ENCODE measurements around the gene TUBB4A. TPM values are rescaled to one million over a fixed set of nuclear protein-coding genes. Genes with fewer than 3 reads are reported as not detected.
"Not testable (repeated sequence)": the region's sequence is repeated elsewhere in the genome, so short reads cannot be mapped to it uniquely, and the experiment has no call there.

Gene TUBB4A
- 1 to 10 TPM; 1.1 to 1.7 TPM for total RNA-seq
- long read RNA-seq = 0 reads

GRCh38 chr19:6501740-6502648, at the start of gene TUBB4A:
Gene TUBB4A, minus strand, starts transcription at chr19:6502309. Its CDS starts 97 bp downstream, at chr19:6502212.
- ATAC-seq (peak; percentile 14), DNase-seq (no peak)
- intact Hi-C loops (cut with DNase I, micrococcal nuclease) = no loop called here

GRCh38 chr19:6551091-6551490, 49.0 kb upstream of the TUBB4A start:
- intact Hi-C loops (cut with DNase I, micrococcal nuclease) = no loop called here
- ATAC-seq = no peak
- DNase-seq = no peak

DNA sequence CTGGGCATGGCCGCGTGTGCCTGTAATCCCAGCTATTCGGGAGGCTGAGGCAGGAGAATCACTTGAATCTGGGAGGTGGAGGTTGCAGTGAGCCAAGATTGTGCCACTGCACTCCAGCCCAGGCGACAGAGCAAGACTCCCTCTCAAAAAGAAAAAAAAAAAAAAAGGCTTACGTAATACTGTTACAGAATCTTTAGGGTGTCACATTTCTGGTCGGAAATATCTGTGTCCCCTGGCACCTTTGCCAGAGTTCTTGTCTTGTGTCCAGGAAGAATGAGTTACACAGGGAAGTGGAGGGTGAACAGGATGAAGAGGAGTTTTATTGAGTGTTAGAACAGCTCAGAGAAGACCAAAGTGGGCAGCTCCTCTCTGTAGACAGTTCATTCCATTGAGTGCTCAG, 48.6 kb upstream of the TUBB4A start:
- ATAC-seq; DNase-seq; intact Hi-C loops (cut with DNase I, micrococcal nuclease): not testable (repeated sequence)

DNA sequence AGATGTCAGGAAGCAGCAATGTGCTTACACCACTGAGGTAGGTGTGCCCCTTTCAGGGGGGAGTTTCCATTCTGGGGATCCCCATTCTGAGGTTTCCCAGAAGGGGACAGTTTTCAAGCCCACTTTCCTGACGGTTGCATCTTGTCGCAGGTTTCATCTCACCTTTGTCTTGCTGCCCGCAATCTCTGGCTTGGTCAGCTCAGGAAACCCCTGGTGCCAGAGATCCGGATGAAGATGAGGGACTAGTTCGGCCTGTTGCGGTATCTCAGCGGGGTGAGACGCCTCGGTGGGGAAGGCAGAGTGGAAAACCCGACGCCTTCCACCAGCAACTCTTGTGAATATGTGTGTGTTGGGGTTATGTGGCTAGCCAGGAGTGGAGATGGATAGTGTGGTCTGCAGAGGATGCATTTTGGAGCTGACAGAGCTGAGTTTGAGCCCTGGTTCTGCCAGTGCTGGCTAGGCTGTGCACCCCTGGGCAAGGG, 41.8 kb upstream of the TUBB4A start:
- DNase-seq = no peak
- ATAC-seq = no peak
- intact Hi-C loops (cut with DNase I, micrococcal nuclease) = no loop called here

GRCh38 chr19:6540918-6541689, 39.0 kb upstream of the TUBB4A start:
- intact Hi-C loops (cut with DNase I, micrococcal nuclease) = no loop called here
- DNase-seq (no peak), ATAC-seq (peak; percentile 87)

DNA sequence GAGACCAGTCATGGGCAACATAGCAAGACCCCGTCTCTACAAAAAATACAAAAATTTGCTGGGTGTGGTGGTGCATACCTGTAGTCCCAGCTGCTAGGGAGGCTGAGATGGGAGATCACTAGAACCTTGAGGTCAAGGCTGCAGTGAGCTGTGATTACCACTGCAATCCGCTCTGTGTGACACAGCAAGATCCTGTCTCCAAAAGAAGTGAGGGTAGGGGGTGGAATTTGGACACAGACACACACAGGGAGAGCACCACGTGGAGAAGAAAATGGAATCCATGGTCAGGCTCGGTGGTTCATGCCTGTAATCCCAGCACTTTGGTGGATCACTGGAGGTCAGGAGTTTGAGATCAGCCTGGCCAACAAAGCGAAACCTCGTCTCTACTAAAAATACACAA, 37.4 kb upstream of the TUBB4A start:
- intact Hi-C loops (cut with DNase I, micrococcal nuclease) = no loop called here
- no peak for DNase-seq
- ATAC-seq = no peak

DNA sequence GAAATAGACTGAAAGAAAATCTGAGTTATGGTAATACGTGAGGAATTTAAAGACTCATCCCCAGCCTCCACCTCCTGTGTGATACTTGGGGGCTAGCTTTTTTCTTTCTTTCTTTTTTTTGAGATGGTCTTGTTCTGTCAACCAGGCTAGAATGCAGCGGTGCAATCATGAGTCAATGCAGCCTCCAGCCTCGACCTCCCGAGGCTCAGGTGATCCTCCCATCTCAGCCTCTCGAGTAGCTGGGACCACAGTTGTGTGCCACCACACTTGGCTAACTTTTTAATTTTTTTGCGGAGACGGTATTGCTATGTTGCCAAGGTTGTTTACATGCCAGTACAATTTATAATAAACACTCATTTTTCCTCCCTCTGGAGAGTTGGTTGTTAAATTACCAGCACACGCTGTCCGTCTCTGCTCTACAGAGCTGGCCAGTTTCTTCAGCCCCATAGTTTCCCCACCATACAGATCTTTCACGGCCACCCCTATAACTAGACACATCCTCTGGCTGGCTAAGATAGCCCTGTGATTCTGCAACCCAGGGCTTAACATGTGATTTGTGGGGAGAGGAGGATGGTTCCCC, 33.5 kb upstream of the TUBB4A start:
- intact Hi-C loops (cut with DNase I, micrococcal nuclease) = no loop called here
- ATAC-seq (no peak), DNase-seq (no peak)

DNA sequence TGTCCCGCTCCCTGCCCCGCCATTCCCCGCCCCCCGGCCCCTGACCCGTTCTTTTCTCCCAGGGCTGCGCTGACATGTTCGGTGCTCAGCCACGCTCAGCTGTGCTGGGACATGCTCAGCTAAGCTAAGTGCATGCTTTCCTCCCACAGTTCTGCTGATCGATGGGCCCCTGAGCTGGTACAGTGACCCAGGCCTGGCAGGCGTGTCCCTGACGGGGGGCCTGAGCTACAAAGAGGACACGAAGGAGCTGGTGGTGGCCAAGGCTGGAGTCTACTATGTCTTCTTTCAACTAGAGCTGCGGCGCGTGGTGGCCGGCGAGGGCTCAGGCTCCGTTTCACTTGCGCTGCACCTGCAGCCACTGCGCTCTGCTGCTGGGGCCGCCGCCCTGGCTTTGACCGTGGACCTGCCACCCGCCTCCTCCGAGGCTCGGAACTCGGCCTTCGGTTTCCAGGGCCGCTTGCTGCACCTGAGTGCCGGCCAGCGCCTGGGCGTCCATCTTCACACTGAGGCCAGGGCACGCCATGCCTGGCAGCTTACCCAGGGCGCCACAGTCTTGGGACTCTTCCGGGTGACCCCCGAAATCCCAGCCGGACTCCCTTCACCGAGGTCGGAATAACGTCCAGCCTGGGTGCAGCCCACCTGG, 32.5 kb upstream of the TUBB4A start:
- no peak for DNase-seq
- intact Hi-C loops (cut with DNase I, micrococcal nuclease) = no loop called here
- ATAC-seq = no peak

DNA sequence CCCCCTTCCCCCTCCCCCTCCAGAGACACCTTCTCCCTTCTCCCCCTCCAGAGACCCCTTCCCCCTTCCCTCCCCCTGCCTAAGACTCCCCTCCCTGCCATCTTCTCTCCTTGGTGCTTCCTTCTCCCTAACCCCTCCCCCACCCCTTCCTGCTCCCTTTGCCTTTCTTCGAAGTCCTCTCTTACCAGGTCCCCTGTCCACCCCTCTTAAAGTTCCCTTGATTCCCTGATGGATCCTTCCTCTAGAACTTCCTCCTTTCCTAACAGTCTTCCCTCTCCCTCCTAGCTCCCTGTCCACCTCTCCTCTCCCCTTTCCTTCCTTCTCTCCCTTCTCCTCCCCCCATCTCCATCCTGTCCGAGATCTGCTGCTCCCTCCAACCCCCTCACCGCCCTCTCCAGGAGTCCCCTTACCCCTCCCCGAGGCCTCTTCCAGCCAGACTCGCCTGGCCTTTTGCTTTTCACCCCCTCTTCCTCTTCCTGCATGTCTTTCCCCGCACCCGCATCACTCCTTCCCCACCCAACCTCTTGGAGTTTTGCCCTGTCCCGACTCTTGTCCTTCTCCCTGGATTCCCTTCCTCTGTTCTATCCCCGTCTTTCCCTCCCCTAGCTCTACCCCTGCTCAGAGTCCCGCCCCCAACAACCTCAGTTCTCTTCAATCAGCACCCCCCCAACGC, 31.8 kb upstream of the TUBB4A start:
- intact Hi-C loops (cut with DNase I, micrococcal nuclease) = no loop called here
- DNase-seq = no peak
- no peak for ATAC-seq

DNA sequence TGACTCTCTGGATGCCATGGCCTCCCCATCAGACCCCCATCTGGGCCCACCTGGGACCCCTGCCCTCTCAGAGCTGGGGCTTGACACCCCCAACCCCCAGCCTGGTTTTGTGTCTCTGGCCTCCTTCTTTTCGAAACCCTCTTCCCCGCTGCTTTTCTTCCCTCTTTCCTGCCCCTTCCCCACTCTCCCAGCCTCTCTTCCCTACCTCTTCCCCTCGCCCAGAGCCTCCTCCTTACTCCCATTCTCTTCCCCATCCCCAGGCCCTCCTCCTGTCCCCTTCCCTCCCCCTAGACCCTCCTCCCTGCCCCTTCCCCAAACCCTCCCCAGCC, 30.9 kb upstream of the TUBB4A start:
- ATAC-seq = no peak
- DNase-seq = no peak
- intact Hi-C loops (cut with DNase I, micrococcal nuclease) = no loop called here

DNA sequence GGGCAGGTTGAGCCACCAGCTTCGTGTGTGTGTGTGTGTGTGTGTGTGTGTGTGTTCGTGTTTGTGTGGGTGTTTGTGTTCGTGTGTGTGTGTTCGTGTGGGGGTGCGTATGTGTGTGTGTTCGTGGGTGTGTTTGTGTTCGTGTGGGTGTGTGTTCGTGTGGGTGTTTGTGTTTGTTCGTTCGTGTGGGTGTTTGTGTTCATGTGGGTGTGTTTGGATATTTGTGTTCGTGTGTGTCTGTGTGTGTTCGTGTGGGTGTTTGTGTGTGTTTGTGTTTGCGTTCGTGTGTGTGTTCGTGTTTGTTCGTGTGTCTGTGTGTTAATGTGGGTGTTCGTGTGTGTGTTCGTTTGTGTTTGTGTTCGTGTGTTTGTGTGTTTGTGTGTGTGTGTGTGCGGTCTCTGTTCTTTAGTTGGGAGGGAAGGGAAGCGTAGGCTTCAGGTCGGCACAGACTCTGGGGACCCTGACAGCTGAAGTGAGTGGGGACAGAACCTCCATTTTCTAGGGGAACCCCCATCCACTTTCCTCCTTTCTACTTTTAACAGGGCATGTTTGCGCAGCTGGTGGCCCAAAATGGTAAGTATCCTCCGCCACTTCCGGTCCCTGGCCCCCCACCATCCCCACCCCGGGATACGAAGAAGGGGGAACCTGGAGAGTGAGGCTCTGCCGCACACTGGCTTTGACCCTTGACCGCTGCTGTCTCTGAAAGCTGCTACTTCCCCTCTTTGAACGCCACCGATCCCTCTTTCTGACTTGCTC, 30.3 kb upstream of the TUBB4A start:
- DNase-seq = peak in 1 of 2 donors; percentile 38
- intact Hi-C loops (cut with DNase I, micrococcal nuclease) = no loop called here

DNA sequence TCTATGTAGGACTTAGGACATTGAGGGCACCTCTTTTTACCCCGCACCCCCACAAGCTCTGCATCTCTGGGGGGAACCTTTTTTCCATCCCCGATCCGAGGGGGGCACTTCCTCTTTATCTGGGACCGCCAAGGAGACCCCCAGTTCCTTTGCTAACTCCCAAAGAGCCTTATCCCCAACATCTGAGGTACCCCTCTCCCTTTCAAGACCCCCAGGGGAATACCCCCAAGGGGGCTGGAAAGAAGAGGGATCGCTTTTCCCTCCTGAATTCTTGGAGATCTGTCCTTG, 29.8 kb upstream of the TUBB4A start:
- DNase-seq (no peak), ATAC-seq (no peak)
- intact Hi-C loops (cut with DNase I, micrococcal nuclease) = no loop called here

More for the DNA sequence above, 30.3 kb upstream of the TUBB4A start:
- no peak for ATAC-seq

DNA sequence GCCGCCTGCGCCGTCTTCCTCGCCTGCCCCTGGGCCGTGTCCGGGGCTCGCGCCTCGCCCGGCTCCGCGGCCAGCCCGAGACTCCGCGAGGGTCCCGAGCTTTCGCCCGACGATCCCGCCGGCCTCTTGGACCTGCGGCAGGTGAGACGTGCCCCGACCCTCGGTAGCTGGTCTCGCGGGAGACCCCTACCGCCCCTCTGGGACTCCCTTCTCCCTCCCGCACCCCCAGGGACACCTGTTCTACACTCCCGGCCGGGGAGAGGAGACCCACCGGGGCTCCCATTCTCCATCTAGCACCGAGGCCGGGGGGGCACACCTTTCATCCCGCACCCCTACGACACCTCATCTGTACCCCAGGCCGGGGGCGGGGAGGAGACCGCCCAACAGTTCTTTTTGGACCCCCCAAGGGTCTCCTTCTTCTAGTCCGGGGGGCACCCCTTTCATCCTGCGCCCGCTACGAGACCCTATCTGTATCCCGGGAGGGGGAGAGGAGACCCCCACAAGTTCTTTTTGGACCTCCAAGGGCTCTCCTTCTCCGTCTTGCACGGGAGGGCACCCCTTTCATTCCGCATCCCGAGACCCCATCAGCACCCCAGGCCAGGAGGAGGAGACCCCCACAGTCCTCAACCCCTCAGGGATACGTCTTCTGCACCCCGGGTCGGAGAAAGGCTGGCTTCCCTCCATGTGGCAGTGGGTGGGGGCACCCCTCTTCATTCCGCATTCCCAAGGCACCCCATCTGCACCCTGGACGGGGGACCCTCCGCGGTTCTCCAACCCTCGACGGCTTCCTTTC, 29.2 kb upstream of the TUBB4A start:
- ATAC-seq (peak; percentile 2), DNase-seq (no peak)
- intact Hi-C loops (cut with DNase I, micrococcal nuclease) = no loop called here

- peak; percentile 95 for ATAC-seq
- peak; percentile 87 to 92 for DNase-seq
- intact Hi-C loops (cut with DNase I, micrococcal nuclease) = no loop called here
These were observed 28.5 kb upstream of the TUBB4A start, which contains the start of gene TNFSF9 for GRCh38 chr19:6530386-6531162. Gene TNFSF9, plus strand, starts transcription at chr19:6531026. Its CDS starts 11 bp downstream, at chr19:6531037.

- DNase-seq = no peak
- intact Hi-C loops (cut with DNase I, micrococcal nuclease) = no loop called here
- ATAC-seq = no peak
These were observed 27.9 kb upstream of the TUBB4A start for GRCh38 chr19:6529937-6530385.

DNA sequence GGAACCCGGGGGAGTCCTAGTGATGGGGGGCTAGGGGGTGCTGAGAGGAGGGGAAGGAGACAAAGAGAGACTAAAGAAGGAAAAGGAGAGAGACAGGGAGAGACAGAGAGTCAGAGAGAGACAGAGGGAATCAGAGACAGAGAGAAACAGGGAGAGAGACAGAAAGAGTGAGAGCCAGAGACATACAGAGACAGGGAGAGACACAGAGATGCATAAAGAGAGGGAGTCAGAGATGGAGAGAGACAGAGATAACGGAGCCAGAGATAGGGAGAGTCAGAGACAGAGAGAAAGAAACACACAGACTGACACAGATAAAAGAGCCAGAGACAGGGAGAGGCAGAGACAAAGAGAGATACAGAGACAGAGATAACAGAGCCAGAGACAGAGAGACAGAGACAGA, 27.2 kb upstream of the TUBB4A start:
- DNase-seq (no peak), ATAC-seq (no peak)
- intact Hi-C loops (cut with DNase I, micrococcal nuclease) = no loop called here

All from left colon (tissue), 2 donors.